Ascending aorta (tissue), 2 donors: ENCODE results near the gene FUT4. TPM values are rescaled to one million over a fixed set of nuclear protein-coding genes. Genes with fewer than 3 reads are reported as not detected.

Source experiments
- DNase-seq, 2 donors: peaks; one replicate each; pipeline ENCODE4 v3.0.0-alpha.2; 2019; ENCODE audit warnings: low spot score in 2 of 2
- H3K27ac ChIP-seq, 2 donors: fragments of 200-600 bp; sonication (generic); one replicate each; pipeline ENCODE4 v1.5.1; 2016 to 2017; ENCODE audit warnings: mild to moderate bottlenecking in 1 of 2
- H3K27me3 ChIP-seq: fragments of 200-600 bp; sonication (generic); one replicate; pipeline ENCODE4 v1.5.1; 2017
- H3K36me3 ChIP-seq, 2 donors: fragments of 200-600 bp; sonication (generic); one replicate each; pipeline ENCODE4 v1.5.1; 2016
- H3K4me1 ChIP-seq, 2 donors: fragments of 200-600 bp; sonication (generic); one replicate each; pipeline ENCODE4 v1.5.1; 2016 to 2017; ENCODE audit warnings: mild to moderate bottlenecking in 1 of 2
- H3K4me3 ChIP-seq, 2 donors: fragments of 200-600 bp; sonication (generic); one replicate each; pipeline ENCODE4 v1.5.1; 2016 to 2017; ENCODE audit warnings: mild to moderate bottlenecking in 1 of 2
- H3K9me3 ChIP-seq, 2 donors: fragments of 200-600 bp; sonication (generic); one replicate each; pipeline ENCODE4 v1.5.1; 2016
- CTCF ChIP-seq, 3 experiments: fragments of 200-600 bp in 2 of 3; fragments of 450-650 bp in 1 of 3; sonication (generic) in 2 of 3; IDR thresholded peaks; one replicate each; pipeline ENCODE4 v1.5.1; 2016 to 2019; ENCODE audit warnings: antibody characterized with exemption in 3 of 3, mild to moderate bottlenecking in 1 of 3, moderate library complexity in 1 of 3
- intact Hi-C: fragments of 100-400 bp; cut with DNase I; formaldehyde crosslinking; loops from one replicate; pipeline ENCODE4 v1.15.1; 2023
- total RNA-seq: library from RNA; depleted of rRNA; stranded (reverse); fragments of >200 nt; gene quantifications from one replicate; pipeline ENCODE4 v1.1.0, GENCODE V29; 2016

FUT4 gene
- total RNA-seq, 1 donor from 2014 or later, result 3.2 TPM

DNA sequence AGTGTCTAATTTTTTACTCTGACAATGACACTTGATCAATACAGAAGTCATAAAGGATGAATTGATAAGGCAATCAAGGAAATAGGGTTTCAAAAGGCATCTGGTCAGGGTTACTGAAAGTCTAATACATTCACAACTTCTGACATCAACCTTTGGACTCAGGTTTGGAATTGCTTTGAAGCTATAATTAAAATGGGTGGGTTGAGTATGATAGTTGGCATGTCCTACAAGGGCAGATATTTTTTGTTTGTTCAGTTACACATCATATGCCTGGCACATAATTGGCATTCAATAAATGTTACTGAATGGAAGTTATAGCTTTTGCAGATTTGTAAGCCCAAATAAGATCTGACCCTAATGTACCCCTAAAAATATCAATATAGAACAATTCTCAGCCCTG, 7.3 kb upstream of the FUT4 start:
- intact Hi-C loops, result no loop called here
- H3K36me3 ChIP-seq, result no peaks in the 10 kb centered on the region
- no peaks in the 10 kb centered on the region for H3K9me3 ChIP-seq
- H3K4me3 ChIP-seq, result no peak overlapping the region
- H3K27me3 ChIP-seq, result no peaks in the 10 kb centered on the region
- peaks cover 0 to 39% of the 10 kb centered on the region in 2 donors for H3K4me1 ChIP-seq
- no peak for TF ChIP-seq CTCF (IDR thresholded peaks at IDR 0.05)
- H3K27ac ChIP-seq, result peak overlapping the region; percentile 28 to 57
- DNase-seq, result no peak

GRCh38 chr11:94537031-94537600, 6.6 kb upstream of the FUT4 start:
- peaks cover 0 to 39% of the 10 kb centered on the region in 2 donors for H3K4me1 ChIP-seq
- H3K27me3 ChIP-seq, result no peaks in the 10 kb centered on the region
- H3K27ac ChIP-seq, result peak overlapping the region; percentile 28 to 57
- DNase-seq, result no peak
- H3K4me3 ChIP-seq, result no peak overlapping the region
- no peaks in the 10 kb centered on the region for H3K36me3 ChIP-seq
- H3K9me3 ChIP-seq, result no peaks in the 10 kb centered on the region
- intact Hi-C loops, result no loop called here
- TF ChIP-seq CTCF (IDR thresholded peaks at IDR 0.05), result no peak

DNA sequence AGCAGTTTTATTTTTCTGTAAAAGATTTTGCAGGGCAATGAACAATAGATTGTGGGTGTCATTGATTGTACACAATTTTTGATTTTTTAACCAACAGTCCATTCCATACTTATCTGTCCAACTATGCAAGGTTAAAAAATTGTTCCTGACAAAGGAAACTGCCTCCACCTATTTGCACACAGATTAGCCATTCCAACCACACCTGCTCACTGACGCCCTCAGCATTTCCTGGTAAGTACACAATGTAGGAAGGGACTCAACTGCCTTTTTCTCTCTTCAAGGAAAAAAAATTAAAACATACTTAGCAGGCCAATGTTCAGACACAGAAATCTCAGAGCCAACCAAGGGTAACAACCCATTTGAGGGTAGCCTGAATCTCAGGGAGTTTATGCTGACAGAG, 4.3 kb upstream of the FUT4 start:
- intact Hi-C loops, result no loop called here
- DNase-seq, result no peak
- peaks cover 4 to 35% of the 10 kb centered on the region in 2 donors for H3K4me1 ChIP-seq
- no peaks in the 10 kb centered on the region for H3K9me3 ChIP-seq
- H3K27me3 ChIP-seq, result no peaks in the 10 kb centered on the region
- TF ChIP-seq CTCF (IDR thresholded peaks at IDR 0.05), result no peak
- H3K36me3 ChIP-seq, result no peaks in the 10 kb centered on the region
- H3K27ac ChIP-seq, result peak overlapping the region; percentile 29 to 50
- H3K4me3 ChIP-seq, result no peak overlapping the region

- Histone ChIP-seq H3K27ac (peak overlapping the region; percentile 97 to 100), H3K36me3 (peaks cover 0 to 6% of the 10 kb centered on the region in 2 donors), H3K4me1 (peaks cover 7 to 14% of the 10 kb centered on the region in 2 donors), H3K4me3 (peak overlapping the region; percentile 81 to 93), H3K9me3 (no peaks in the 10 kb centered on the region), H3K27me3 (no peaks in the 10 kb centered on the region)
- intact Hi-C loops, result loop anchor here (5.0 to 10.0 kb wide), 3 partner anchors 220 to 1240 kb away; partner anchors contain the start of genes AMOTL1 and FAM76B
- no peak for TF ChIP-seq CTCF (IDR thresholded peaks at IDR 0.05)
- no peak for DNase-seq
Measured at GRCh38 chr11:94544646-94545263, 1.0 kb downstream of the FUT4 start.

DNA sequence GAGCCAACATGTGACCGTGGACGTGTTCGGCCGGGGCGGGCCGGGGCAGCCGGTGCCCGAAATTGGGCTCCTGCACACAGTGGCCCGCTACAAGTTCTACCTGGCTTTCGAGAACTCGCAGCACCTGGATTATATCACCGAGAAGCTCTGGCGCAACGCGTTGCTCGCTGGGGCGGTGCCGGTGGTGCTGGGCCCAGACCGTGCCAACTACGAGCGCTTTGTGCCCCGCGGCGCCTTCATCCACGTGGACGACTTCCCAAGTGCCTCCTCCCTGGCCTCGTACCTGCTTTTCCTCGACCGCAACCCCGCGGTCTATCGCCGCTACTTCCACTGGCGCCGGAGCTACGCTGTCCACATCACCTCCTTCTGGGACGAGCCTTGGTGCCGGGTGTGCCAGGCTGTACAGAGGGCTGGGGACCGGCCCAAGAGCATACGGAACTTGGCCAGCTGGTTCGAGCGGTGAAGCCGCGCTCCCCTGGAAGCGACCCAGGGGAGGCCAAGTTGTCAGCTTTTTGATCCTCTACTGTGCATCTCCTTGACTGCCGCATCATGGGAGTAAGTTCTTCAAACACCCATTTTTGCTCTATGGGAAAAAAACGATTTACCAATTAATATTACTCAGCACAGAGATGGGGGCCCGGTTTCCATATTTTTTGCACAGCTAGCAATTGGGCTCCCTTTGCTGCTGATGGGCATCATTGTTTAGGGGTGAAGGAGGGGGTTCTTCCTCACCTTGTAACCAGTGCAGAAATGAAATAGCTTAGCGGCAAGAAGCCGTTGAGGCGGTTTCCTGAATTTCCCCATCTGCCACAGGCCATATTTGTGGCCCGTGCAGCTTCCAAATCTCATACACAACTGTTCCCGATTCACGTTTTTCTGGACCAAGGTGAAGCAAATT, 1.8 kb downstream of the FUT4 start:
- H3K4me3 ChIP-seq, result peak overlapping the region; percentile 81 to 93
- intact Hi-C loops, result loop anchor here (5.0 to 10.0 kb wide), 3 partner anchors 219 to 1239 kb away; partner anchors contain the start of genes AMOTL1 and FAM76B

More for the DNA sequence above, 1.8 kb downstream of the FUT4 start:
- H3K9me3 ChIP-seq, result no peaks in the 10 kb centered on the region
- H3K27ac ChIP-seq, result peak overlapping the region; percentile 97 to 100
- no peak for TF ChIP-seq CTCF (IDR thresholded peaks at IDR 0.05)
- peaks cover 0 to 6% of the 10 kb centered on the region in 2 donors for H3K36me3 ChIP-seq
- H3K27me3 ChIP-seq, result no peaks in the 10 kb centered on the region
- no peak for DNase-seq
- H3K4me1 ChIP-seq, result peaks cover 7 to 18% of the 10 kb centered on the region in 2 donors
